Fibroblast of upper back skin (primary cell): ENCODE measurements around the gene POU5F1.
"Not testable (repeated sequence)": the region's sequence is repeated elsewhere in the genome, so short reads cannot be mapped to it uniquely, and the experiment has no call there.

Experiments
- DNase-seq: peaks from one replicate; pipeline ENCODE4 v3.0.0-alpha.2; 2013

POU5F1 gene

GRCh38 chr6:31170600-31170881 is at the start of gene POU5F1:
TSS of gene POU5F1 (minus strand) at chr6:31170682. CDS start at chr6:31170620, 62 bp downstream.
- no peak for DNase-seq

GRCh38 chr6:31216208-31216898 is 45.9 kb upstream of the POU5F1 start:
- no peak for DNase-seq

DNA sequence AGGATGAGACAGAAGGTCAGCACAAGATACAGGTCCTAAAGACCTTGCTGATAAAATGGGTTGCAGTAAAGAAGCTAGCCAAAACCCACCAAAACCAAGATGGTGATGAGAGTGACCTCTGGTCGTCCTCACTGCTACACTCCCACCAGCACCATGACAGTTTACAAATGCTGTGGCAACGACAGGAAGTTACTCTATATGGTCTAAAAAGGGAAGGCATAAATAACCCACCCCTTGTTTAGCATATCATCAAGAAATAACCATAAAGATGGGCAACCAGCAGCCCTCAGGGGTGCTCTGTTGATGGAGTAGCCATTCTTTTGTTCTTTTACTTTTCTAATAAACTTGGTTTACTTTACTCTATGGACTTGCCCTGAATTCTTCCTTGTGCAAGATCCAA is 44.7 kb upstream of the POU5F1 start:
- not testable (repeated sequence) for DNase-seq

DNA sequence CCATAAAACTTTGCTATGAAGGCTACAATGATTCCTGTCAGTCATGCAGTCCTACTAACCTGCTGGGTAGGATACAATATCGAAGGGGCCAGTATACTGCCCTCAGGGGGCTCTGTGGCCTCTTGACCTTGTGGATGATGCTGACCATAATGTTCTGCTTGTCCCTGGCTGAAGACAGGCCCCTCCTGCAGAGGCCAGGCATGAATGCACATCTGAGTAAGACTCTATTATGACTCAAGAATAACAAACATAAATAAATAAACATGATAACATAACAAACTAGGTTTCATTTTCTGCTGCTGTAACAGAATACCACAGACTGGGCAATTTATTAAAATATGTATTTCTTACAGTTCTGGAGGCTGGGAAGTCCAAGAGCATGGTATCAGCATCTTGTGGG is 44.0 kb upstream of the POU5F1 start:
- DNase-seq = no peak

GRCh38 chr6:31210741-31211532 is 40.5 kb upstream of the POU5F1 start:
- no peak for DNase-seq

- no peak for DNase-seq
These were observed 39.6 kb upstream of the POU5F1 start for GRCh38 chr6:31210123-31210522.

- DNase-seq = no peak
These were observed 38.7 kb upstream of the POU5F1 start for GRCh38 chr6:31209137-31209536.

GRCh38 chr6:31208506-31208905 is 38.0 kb upstream of the POU5F1 start:
- DNase-seq = no peak

GRCh38 chr6:31205638-31206037 is 35.2 kb upstream of the POU5F1 start:
- no peak for DNase-seq

- peak; percentile 12 for DNase-seq
These were observed 34.3 kb upstream of the POU5F1 start for GRCh38 chr6:31204751-31205145.

DNA sequence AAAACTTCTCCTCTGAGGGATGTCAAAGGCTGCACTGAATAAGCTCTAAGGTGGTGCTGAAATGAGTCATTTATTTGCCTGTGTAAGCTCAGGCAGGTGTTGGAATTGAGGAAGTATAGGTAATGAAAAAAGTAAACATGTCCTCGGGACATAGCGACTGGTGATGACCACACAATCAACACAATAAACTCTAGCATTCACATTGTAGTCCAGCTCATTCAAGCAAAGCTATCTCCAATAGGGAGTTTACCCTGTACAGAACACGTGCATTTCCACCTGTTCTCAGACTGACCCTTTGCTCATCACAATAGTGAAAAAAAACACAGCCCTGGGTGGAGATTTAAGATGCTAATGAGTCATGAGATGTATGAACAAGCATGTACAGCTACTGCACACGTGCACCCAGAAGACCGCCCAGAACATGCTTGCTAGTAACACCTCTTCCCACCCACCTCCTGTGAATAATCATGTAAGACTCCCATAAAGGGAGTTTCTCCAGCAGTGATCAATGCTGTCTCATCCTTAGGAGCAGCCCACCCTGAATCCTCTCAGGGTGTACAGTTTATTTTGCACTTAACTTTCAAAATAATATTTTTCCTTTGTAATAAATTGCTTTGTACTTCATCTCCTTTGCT is 33.0 kb upstream of the POU5F1 start:
- peak; percentile 68 for DNase-seq

DNA sequence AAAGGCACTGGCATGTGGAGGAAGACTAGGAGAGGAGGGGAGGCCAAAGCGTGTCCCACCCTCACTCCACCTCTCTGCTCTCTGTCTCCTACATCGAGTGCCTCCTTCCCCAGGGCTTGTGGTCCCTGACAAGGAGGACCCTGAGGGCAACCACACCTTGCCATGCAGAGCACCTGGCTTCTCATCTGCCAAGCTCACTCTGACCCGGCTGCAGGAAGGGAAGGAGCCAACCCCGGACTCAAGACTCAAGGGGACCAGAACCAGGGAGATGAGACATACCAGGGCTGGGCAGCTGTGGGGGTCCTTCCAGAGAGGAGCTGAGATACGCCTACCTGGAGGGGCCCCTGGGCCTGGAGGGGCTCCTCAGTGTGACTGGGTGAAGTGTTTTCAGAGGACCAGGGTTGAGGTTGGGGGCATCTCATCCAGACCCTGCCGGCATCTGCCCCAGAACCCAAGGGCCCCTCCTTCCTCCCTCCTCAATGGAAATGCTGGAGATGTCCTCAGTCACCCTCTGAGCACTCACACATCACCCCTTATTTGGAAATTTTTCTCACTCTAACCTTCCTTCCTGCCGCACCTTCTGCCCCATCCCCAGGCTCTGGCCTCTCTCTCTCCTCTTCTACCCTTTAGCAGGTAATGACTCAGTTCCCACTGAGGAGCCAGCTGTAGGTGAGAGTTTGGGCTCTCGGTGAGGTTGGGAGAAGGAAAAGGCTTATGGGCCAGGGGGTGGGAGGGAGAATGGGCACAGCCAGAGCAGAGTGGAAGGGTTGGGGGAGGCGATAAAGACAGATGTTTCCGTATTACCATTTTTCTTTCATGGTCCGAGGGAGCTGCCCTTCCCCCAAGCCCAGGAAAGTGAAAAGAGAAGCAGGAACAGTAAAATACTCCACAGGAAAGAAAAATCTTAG is 32.0 kb upstream of the POU5F1 start:
- DNase-seq = no peak

- DNase-seq = not testable (repeated sequence)
These were observed 28.6 kb upstream of the POU5F1 start for GRCh38 chr6:31199105-31199452.

DNA sequence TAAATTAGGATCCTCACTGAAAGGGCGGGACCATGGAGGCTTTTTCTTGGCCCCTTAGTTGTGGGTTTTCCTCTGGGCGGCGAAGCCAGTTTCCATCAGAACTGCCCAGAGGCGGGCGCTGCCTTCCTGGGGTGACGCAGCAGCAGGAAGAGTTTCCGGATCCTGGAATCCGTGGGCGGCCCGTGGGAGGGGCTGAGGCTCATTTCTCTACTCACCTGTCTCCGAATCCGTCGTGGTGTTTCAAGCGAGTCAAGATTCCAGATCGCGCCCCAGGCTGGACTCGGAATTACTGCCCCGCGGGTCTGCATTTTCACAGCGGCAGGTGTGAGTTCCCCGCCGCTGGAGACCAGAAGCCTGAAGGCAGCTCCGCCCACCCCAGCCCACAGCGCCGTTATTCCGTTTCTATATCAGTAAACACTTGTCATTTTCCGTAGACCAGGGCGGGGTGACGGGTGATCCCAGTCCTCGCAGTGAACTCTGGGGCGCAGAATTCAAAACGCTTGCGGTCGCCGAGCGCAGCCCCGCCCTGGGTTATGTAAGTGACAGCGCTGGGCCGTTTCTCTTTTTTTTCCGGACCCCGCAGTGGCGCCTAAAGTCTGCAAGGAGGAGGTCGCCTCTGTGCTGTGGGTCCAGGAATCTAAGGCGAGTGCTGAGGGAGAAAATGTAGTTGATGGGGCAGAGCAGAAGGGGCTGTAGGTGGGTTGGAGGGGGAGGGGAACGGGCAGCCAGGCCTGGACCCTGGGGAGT is 27.2 kb upstream of the POU5F1 start:
- peak; percentile 65 for DNase-seq

DNA sequence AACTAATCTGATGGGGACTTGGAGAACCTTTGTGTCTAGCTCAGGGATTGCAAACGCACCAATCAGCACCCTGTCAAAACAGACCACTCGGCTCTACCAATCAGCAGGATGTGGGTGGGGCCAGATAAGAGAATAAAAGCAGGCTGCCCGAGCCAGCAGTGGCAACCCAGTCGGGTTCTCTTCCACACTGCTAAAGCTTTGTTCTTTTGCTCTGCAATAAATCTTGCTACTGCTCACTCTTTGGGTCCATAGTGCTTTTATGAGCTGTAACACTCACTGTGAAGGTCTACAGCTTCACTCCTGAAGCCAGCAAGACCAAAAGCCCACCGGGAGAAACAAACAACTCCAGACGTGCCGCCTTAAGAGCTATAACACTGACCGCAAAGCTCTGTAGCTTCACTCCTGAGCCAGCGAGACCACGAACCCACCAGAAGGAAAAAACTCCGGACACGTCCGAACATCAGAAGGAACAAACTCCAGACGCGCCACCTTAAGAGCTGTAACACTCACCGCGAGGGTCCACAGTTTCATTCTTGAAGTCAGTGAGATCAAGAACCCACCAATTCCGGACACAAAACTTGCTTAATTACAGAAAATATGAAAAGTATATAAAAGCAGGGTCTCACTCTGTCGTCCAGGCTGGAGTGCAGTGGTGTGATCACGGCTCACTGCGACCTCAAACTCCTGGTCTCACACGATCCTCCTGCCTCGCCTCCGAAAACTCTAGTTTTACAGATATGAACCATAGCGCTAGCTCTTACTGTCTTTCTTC is 26.0 kb upstream of the POU5F1 start:
- not testable (repeated sequence) for DNase-seq

GRCh38 chr6:31195308-31195979 is 25.0 kb upstream of the POU5F1 start:
- DNase-seq = not testable (repeated sequence)

- DNase-seq = no peak
These were observed 23.8 kb upstream of the POU5F1 start for GRCh38 chr6:31194061-31194834.

DNA sequence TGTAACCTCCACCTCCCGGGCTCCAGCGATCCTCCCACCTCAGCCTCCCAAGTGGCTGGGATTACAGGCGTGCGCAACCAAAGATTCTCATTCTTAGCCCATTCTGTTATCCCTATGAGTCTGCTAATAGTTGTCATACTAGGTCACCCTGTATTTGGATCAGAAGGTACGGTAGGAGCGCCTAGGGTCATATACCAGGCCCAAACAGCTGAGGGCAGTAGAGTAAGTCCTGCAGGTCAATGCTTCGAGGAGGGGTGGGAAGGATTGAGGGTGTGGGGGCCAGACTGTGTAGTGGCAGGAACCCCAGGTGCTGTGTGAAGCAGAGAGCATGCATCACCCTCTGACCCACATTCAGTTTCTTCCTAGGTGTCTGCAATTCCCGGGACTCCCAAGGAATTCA is 22.7 kb upstream of the POU5F1 start:
- DNase-seq = no peak

DNA sequence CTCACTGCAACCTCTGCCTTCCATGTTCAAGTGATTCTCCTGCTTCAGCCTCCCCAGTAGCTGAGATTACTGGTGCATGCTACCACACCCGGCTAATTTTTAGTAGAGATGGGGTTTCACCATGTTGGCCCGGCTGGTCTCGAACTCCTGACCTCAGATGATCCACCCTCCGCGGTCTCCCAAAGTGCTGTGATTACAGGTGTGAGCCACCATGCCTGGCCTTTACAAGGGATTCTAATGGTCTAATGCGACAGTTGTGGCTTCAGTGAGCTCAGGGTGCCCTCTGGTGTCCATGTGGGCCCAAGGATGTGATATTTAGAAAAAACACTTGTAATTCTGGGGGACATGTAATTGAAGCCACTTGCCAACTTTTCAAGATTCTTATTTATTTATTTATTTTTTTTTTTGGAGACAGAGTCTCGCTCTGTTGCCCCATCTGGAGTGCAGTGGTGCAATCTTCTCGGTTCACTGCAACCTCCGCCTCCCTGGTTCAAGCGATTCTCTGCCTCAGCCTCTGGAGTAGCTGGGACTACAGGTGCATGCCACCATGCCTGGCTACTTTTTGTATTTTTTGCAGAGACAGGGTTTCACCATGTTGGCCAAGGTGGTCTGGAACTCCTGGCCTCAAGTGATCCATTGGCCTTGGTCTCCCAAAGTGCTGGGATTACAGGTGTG is 22.1 kb upstream of the POU5F1 start:
- DNase-seq = peak; percentile 76

DNA sequence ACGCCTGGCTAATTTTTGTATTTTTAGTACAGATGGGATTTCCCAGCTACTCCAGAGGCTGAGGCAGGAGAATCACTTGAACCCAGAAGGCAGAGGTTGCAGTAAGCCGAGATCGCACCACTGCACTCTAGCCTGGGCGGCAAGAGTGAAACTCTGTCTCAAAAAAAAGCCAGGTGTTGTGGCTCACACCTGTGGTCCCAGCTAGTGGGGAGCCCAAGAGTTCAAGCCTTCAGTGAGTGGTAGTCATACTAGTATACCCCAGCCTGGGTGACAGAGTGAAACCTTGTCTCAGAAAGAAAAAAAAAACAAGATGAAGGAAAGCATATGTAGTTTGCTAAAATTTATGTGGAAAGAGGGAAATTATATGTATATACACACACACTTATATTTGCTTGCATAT is 20.0 kb upstream of the POU5F1 start:
- no peak for DNase-seq
